Measurements from ENCODE around the gene CCDC85B. TPM values are rescaled to one million over a fixed set of nuclear protein-coding genes. Genes with fewer than 3 reads are reported as not detected.
"Not testable (repeated sequence)": the region's sequence is repeated elsewhere in the genome, so short reads cannot be mapped to it uniquely, and the experiment has no call there.

CCDC85B gene
- polyA plus RNA-seq, 1 donor from 2014 or later, result 28.5 TPM

DNA sequence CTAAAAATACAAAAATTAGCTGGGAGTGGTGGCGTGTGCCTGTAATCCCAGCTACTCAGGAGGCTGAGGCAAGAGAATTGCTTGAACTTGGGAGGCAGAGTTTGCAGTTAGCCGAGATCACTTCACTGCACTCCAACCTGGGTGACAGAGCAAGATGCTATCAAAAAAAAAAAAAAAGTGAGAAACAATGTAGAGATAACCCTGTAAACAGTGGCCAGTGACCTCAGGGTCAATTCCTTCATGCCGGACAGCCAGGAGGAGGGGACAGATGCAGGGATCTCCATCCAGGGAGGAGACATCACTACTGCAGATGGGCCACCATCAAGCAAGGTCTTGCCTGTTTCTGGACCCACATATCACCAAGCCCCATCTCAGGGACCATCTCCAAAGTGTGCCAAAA is 42.7 kb upstream of the CCDC85B start:
- Histone ChIP-seq H3K36me3 (ENCODE audit: insufficient read depth, low read length) (no peaks in the 10 kb centered on the region), H3K9ac (ENCODE audit: low read length) (no peak overlapping the region), H3K9me2 (ENCODE audit: insufficient read depth, low read length) (no peaks in the 10 kb centered on the region), H2AFZ (ENCODE audit: low read depth, low read length) (no peak overlapping the region), H3K79me2 (replicated peaks; ENCODE audit: insufficient read depth, low read length) (no peaks in the 10 kb centered on the region), H4K20me1 (ENCODE audit: insufficient read depth) (peaks cover 1% of the 10 kb centered on the region), H3F3A (ENCODE audit: insufficient read depth, low read length, poor library complexity, severe bottlenecking) (no peaks in the 10 kb centered on the region), H3K4me2 (ENCODE audit: low read length) (no peak overlapping the region), H3K27me3 (ENCODE audit: insufficient read depth, low read depth, low read length) (no peaks in the 10 kb centered on the region), H3K9me3 (ENCODE audit: low read length) (no peaks in the 10 kb centered on the region), H3K4me3 (ENCODE audit: low read length) (no peak overlapping the region), H3K27ac (ENCODE audit: low read length) (no peak overlapping the region)
- TF ChIP-seq EZH2 (IDR thresholded peaks at IDR 0.05; ENCODE audit: borderline replicate concordance, insufficient read depth, low read length, poor library complexity, severe bottlenecking), result no peak
- no peak for TF ChIP-seq TAF1 (IDR thresholded peaks at IDR 0.05; ENCODE audit: low read depth)
- TF ChIP-seq MXI1 (conservative IDR thresholded peaks at IDR 0.05; ENCODE audit: poor library complexity, severe bottlenecking), result no peak
- TF ChIP-seq RAD21 (conservative IDR thresholded peaks at IDR 0.05), result no peak
- TF ChIP-seq, protein P1, sequence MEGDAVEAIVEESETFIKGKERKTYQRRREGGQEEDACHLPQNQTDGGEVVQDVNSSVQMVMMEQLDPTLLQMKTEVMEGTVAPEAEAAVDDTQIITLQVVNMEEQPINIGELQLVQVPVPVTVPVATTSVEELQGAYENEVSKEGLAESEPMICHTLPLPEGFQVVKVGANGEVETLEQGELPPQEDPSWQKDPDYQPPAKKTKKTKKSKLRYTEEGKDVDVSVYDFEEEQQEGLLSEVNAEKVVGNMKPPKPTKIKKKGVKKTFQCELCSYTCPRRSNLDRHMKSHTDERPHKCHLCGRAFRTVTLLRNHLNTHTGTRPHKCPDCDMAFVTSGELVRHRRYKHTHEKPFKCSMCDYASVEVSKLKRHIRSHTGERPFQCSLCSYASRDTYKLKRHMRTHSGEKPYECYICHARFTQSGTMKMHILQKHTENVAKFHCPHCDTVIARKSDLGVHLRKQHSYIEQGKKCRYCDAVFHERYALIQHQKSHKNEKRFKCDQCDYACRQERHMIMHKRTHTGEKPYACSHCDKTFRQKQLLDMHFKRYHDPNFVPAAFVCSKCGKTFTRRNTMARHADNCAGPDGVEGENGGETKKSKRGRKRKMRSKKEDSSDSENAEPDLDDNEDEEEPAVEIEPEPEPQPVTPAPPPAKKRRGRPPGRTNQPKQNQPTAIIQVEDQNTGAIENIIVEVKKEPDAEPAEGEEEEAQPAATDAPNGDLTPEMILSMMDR (IDR thresholded peaks at IDR 0.05; ENCODE audit: poor library complexity, severe bottlenecking), result no peak
- TF ChIP-seq POLR2AphosphoS5 (IDR thresholded peaks at IDR 0.05), result no peak
- no peak for TF ChIP-seq EP300 (conservative IDR thresholded peaks at IDR 0.05; ENCODE audit: poor library complexity, severe bottlenecking)
- TF ChIP-seq SMC3 (conservative IDR thresholded peaks at IDR 0.05; ENCODE audit: poor library complexity), result no peak
- TF ChIP-seq REST (IDR thresholded peaks at IDR 0.05; ENCODE audit: borderline replicate concordance), result no peak

- H3K4me2 ChIP-seq (ENCODE audit: low read length); H3K36me3 ChIP-seq (ENCODE audit: insufficient read depth, low read length); H3K79me2 ChIP-seq (replicated peaks; ENCODE audit: insufficient read depth, low read length); H3K9me3 ChIP-seq (ENCODE audit: low read length); H3F3A ChIP-seq (ENCODE audit: insufficient read depth, low read length, poor library complexity, severe bottlenecking); H3K9me2 ChIP-seq (ENCODE audit: insufficient read depth, low read length); H2AFZ ChIP-seq (ENCODE audit: low read depth, low read length); H3K9ac ChIP-seq (ENCODE audit: low read length); H3K27me3 ChIP-seq (ENCODE audit: insufficient read depth, low read depth, low read length); H3K27ac ChIP-seq (ENCODE audit: low read length); H3K4me3 ChIP-seq (ENCODE audit: low read length): not testable (repeated sequence)
- peaks cover 11% of the 10 kb centered on the region for H4K20me1 ChIP-seq (ENCODE audit: insufficient read depth)
These were observed 41.8 kb upstream of the CCDC85B start for GRCh38 chr11:65848693-65849092.

GRCh38 chr11:65849366-65849765 is 41.1 kb upstream of the CCDC85B start:
- Histone ChIP-seq H3K9me2 (ENCODE audit: insufficient read depth, low read length) (no peaks in the 10 kb centered on the region), H3K4me3 (ENCODE audit: low read length) (no peak overlapping the region), H3K9me3 (ENCODE audit: low read length) (no peaks in the 10 kb centered on the region), H3K27me3 (ENCODE audit: insufficient read depth, low read depth, low read length) (no peaks in the 10 kb centered on the region), H3K4me2 (ENCODE audit: low read length) (no peak overlapping the region), H3K79me2 (replicated peaks; ENCODE audit: insufficient read depth, low read length) (peaks cover 6% of the 10 kb centered on the region), H3K9ac (ENCODE audit: low read length) (no peak overlapping the region), H3K27ac (ENCODE audit: low read length) (no peak overlapping the region), H3F3A (ENCODE audit: insufficient read depth, low read length, poor library complexity, severe bottlenecking) (no peaks in the 10 kb centered on the region), H3K36me3 (ENCODE audit: insufficient read depth, low read length) (peaks cover 5% of the 10 kb centered on the region), H2AFZ (ENCODE audit: low read depth, low read length) (no peak overlapping the region), H4K20me1 (ENCODE audit: insufficient read depth) (peaks cover 17% of the 10 kb centered on the region)
- TF ChIP-seq POLR2AphosphoS5 (IDR thresholded peaks at IDR 0.05) (peak; percentile 17), EP300 (conservative IDR thresholded peaks at IDR 0.05; ENCODE audit: poor library complexity, severe bottlenecking) (no peak)

All from neural cell (in vitro differentiated cells).